CD4-positive, alpha-beta T cell treated with Interferon gamma for 1 hour (primary cell): Measurements from ENCODE around the gene SLC10A1.
"Not testable (repeated sequence)": the region's sequence is repeated elsewhere in the genome, so short reads cannot be mapped to it uniquely, and the experiment has no call there.

Source experiments
- DNase-seq: peaks from one replicate; pipeline ENCODE4 v3.0.0-alpha.2; 2020

Gene SLC10A1

DNA sequence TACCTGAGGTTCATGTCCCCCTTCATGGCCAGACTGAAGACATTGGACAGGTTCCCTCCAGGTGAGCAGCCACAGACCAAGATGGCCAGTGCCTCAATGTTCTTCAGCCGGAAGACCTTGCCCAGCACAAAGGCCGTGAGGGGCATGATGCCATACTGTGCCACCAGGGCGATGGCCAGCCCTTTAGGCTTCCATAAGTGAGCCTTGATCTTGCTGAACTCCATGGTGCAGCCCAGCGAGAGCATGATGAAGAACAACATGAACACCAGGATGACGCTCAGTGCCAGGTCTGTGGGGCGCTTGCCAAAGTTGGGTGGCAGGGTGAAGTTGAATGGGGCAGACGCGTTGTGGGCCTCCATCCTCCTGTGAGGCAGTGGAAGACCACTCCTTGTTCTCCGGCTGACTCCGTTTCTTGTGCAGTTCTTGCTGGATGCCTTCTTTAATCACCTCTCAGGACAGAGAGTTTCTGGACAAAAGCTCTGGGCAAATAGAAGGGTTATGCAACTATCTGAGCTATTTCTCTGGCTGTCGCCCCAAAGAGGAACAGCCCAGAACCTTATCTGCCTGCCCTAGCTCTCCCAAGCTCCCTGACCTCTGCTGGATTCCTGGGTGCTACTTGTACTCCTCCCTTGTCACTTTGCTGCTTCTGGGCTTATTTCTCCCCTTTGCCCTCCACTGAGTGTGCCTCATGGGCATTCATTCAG is at the start of gene SLC10A1:
Gene SLC10A1 (minus strand): TSS at position 445 of the 704 bp plus-strand sequence. CDS start 86 bp downstream, at position 359.
- no peak for DNase-seq

DNA sequence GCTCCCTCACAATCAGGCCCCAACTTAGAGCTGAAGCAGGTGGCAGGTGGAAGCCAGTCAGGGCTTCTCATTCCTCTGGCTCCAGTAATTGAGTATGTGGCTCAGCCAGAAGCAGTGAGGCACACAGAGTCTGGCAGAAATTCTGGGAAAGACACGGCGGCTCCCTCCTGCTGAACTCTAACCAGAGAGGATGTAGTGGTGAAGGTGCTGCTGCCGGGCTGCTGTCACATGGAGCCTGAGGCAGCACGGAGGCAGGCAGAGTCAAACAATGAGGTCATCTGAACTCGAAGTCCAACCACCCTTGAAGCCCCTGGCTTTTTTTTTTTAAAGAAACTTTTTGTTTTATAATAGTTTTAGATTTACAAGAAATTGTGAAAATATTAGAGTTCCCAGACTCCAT is 48.7 kb upstream of the SLC10A1 start:
- DNase-seq: no peak

DNA sequence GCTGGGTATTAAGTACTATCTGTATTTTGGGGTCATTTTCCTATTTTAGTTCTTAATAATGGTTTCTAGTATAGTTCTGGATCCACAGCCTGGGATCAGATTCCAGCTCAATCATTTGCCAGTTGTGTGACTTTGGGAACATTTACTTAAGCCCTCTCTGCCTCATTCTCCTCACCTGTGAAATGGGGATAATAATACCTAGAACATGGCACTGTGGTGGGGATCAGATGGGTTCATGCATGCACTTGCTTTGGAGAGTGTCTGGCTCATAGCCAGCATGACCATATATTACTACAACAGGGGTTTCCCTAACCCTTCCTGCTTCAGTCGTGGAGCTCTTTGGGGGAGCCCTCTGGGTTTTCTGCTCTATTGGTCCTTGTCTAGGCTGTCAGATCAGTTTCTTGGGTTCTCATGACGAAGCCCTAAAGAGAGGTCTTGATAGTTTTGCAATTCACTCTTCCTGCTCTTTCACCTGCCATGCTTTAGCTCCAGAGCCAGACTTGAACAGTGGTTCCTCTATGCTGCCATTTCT is 48.1 kb upstream of the SLC10A1 start:
- no peak for DNase-seq

DNA sequence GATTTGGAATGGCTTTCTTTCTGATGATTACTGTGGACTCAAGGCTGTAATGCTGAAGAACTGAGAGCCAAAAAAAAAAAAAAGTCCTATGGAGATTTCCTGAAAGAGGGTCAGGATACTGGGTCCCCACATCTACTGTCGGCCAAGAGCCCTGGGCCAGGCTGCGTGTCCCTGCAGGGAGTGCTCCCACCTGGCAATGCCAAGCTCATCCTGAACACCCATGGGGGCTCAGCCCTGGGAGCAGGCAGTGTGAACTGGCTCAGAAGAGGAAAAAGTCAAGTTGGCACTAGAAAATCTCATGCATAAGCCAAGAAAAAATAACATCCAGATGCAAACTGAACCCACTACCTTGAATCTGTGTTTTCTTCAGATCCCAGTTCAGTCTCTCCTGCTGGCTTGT is 47.1 kb upstream of the SLC10A1 start:
- DNase-seq: no peak

DNA sequence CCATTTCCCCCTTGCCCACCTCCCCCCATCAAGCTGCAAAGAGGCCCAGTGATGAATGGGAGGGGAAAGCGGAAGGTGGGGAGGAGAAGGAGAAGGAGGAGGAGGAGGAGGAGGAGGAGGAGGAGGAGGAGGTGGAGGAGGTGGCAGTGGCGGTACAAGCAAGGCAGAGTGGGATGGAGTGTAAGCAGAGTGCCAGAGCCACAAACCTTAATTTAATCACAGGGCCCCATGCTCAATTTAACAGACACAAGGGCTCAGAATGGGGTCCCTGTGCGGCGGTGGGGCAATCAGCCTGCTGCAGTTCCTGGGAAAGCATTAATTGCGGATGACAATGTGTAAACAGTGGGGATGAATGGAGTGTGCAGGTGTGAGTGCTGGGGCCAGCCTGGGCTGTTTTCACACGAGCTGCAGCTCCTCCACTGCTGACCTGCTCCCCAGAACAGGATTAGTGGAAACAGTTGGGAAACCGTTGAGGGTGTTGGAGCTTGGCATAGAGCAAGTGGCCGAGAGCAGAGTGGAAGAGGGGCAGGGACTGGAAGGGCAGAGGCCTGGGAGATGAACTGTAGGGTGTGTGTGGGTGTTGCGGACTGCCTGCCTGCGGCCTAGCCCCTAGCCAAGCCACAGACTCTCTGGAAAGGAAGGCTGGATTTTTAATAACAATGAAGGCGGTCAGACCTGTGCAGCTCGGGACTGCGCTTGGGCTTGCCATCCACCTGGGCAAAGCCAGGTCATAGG is 45.8 kb upstream of the SLC10A1 start:
- no peak for DNase-seq

DNA sequence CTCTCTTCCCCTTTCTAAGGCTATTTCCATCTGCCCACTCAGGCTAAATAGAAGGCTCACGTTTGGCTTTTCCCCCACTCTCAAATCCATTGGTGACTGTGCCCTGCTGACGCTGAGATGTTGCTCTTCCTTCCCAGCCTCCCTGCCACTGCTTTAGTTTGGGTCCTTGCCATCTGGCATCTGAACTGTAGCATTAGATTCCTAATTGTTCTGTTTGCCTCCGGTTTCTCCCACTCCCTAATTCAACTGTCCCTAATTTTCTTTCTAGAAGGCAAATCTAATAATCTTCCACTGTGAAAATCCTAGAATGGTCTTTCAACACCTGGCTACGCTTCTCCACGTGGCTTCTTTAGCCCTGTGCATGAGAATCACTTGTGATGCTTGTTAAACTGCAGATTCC is 44.6 kb upstream of the SLC10A1 start:
- DNase-seq: no peak

DNA sequence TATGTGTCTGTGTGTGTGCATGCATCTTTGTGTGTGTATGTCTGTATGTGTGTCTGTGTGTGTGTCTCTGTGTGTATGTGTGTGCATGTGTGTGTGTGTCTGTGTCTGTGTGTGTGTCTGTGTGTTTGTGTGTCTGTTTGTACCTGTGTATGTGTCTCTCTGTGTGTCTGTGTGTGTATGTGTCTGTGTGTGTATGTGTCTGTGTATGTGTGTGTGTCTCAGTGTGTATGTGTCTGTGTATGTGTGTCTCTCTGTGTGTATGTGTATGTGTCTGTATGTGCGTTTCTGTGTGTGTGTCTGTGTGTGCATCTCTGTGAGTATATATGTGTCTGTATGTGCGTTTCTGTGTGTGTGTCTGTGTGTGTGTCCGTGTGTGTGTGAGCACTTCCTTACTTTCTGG is 42.6 kb upstream of the SLC10A1 start:
- DNase-seq: no peak

DNA sequence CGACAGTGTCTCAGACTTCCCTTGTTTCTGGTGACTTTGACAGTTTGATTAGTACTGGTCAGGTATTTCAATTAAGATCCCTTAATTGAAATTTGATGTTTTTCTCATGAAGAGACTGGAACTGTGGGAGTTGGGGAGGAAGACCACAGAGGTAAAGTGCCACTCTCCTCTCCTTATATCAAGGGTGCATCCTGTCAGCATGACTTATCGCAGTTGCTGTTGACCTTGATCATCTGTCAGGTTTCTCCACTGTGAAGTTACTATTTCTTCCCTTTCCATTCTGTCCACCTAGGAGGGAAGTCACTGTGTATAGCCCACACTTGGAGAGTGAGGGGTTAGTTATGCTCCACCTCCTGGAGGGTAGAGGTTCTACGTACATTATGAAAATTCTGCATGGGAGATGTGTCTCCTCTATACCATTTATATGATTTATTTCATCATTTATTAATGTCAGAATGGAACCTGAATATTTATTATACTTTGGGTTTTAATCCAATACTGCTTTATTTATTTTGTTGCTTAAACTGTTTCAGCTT is 41.9 kb upstream of the SLC10A1 start:
- DNase-seq: no peak

DNA sequence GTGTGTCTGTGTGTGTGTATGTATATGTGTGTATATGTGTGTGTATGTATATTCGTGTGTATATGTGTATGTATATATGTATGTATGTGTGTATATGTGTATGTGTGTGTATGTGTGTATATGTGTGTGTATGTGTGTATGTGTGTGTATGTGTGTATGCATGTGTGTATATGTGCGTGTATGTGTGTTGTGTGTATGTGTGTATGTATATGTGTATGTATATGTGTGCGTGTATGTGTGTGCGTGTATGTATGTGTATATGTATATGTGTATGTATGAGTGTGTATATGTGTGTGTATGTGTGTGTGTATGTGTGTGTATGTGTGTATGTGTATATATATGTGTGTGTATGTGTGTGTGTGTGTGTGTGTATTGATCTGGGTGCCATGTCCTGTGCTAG is 31.8 kb upstream of the SLC10A1 start:
- DNase-seq: no peak

DNA sequence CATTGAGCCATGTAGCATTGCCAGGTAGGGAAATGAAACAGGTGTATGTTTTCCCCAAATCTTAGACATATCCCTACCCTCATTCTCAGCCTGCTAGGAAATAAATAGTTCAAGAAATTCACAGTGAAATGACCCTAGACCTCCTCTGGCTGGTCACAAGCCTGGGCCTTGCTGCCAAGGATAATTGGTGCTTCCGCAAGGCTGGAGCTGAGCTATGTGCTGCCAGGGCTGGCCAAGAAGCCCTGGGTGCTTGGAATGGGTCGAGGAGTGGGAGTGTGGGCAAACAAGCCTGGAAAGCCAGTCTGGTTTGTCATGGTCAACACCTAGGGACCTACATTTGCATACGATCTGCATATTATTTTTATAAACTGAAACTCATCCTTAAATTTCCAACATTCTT is 31.3 kb upstream of the SLC10A1 start:
- DNase-seq: no peak

DNA sequence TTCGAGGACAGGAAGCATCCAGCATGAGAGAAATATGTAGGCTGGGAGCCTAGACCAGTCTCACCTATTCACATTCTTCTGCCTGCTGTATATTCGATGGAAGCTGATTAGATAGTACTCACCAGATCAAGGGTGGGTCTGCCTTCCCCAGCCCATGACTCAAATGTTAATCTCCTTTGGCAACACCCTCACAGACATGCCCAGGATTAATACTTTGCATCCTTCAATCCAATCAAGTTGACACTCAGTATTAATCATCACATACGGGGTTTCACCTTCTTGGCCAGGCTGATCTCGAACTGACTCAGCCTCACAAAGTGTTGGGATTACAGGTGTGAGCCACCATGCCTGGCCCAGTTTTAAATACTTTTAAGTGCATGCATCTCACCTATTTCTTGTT is 30.5 kb upstream of the SLC10A1 start:
- DNase-seq: no peak

DNA sequence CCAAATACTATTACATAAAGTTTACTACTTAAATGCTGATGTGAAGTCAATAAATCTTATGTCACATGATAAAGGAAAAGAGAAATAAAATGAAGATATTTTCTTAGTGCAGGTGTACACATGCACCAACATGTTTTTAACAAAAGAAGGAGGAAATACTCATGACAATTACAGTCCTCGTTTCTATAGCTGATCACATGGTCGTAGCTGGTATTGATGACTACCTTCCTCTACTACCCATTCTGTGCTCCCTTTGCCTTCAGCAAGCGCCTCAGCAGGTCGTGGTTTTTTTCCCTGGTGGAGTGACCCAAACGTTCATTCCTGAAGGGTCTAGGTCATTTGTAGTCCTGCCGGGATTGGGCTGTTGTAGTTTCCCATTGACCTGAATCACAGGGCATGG is 25.4 kb upstream of the SLC10A1 start:
- DNase-seq: no peak

DNA sequence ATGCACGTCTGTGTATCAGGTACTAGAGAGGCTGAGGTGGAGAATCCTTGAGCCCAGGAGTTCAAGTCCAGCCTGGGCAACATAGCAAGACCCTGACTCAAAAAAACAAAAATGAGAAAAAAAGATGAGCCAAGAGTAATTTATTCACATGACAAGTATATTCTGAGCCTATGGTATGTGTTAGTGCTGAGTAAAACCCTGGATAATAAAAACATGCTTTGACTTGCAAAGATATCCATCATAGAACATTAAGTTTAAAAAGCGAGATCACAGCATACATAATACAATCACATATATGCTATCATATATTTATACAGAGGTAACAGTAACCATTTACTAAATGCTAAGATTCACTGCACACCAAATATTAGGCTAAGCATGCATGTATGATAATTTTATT is 23.9 kb upstream of the SLC10A1 start:
- no peak for DNase-seq

DNA sequence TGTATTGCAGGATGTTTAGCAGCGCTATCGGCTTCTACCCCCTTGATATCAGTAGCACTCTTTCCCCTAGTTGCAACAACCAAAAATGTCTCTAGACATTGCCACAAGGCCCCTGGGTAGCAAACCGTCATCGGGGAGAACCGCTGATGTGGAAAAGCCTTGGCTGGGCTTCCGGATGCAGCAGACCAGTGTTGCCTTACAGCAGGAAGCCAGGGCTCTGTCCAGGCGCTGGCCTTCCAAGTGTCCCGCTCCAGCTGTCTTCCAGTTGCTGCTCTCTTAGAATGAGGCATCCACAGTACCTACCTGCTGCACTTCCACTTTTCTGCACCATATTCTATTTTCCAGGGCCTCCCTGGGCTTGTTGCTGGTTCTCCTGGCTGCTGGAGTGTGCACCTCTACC is 22.6 kb upstream of the SLC10A1 start:
- no peak for DNase-seq

DNA sequence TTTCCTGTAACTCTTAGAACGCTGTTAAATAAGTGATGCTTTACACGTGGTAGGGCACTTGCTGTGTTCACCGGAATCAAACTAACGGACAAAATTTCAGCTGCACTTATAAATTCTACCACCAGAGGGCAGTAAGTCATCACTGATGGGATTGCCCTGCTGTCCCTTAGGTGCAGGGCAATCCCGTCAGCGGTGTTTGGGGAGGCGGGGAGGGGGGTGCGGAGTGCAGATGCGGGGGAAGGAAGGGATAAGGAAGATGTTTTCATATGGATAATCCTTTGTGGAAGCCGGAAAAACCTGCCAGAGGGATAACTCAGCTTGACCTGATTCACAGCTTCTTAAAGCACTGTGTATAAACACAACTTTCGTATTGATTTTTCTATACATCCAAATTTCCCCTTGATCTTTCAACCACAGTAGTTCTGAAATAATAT is 21.7 kb upstream of the SLC10A1 start:
- DNase-seq: peak; percentile 25

DNA sequence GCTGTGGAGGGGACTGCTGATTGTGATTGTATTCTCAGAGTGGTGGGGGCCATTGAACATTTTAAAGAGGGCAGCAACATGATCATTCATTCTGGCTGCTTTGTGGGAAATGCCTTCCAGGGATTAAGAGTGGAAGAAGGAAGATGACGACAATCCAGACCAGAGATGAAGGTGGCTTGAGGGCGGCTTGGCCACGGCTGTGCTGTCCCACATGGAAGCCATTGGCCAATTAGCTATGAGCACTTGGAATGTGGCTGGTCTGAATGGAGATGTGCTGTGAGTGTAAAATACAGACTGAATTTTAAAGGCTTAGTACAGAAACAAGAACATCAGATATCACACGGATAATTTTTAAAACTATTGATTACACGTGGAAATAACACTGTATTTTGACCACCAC is 19.2 kb upstream of the SLC10A1 start:
- DNase-seq: no peak

DNA sequence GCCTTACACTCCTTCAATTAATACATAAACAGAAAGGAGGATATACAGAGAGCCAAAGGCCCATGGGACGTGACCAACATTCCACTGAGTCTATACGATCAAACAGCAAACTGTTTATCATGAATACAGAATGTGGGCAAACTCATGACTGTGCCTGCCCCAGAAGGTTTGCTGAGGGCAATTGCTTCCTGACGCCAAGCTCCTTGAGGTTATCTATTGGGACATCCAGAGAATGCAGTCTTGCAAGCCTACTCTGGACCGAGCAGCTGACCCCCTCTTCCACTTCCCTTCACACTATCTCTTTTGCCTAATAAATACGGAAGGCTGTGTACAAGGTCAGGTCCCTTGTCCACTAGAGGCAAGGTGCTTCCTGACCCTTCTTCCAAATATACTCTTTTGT is 18.5 kb upstream of the SLC10A1 start:
- no peak for DNase-seq

DNA sequence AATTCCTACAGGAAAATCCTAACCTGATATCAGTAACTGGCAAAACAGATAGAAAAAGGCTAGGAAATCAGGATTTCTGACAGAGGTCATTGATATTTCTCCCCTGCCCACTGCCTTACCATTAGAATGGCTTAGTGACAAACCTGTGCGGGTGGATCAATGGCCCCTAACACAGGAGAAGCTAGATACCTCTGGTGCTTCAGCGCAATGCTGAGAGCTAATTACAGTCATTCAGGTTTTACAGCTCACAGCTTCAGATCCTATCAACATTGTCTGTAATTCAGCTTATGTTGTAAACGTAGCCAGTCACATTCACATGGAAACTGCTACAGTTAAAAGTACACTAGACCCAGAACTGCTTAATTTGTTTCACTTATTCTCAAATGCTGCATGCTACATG is 17.4 kb upstream of the SLC10A1 start:
- no peak for DNase-seq

DNA sequence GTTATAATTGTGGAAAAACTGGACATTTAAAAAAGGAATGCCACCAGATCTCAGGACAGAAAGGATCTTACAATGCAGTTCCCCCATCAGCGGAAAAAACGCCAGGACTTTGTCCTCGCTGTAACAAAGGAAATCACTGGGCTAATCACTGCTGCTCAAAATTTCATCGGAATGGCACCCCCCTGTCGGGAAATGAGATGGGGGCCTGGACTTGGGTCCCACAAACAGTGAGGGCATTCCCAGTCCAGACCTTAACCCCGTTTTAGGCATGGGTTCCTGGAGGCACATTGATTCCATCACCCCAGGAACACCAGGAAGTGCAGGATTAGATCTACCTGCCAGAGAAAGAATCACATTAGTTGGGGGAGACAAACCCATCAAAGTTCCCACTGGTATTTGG is 16.3 kb upstream of the SLC10A1 start:
- not testable (repeated sequence) for DNase-seq

DNA sequence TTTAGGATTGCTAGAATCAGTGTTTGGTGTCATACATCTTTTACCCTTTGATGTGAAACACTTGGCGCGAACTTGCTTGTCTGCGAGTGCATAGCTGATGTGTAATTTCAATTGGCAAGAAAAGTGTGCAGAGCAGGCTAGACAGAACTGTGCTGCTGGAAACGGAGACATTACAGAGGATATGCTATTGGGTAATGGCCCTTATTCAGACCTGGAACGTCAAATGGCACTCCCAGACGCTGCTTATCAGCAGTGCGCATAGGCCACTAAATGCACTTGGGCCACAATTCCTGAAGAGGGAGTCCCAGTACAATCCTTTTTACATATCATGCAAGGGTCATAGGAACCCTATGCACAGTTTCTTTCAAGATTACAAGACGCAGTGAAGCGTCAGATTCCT is 15.7 kb upstream of the SLC10A1 start:
- no peak for DNase-seq

DNA sequence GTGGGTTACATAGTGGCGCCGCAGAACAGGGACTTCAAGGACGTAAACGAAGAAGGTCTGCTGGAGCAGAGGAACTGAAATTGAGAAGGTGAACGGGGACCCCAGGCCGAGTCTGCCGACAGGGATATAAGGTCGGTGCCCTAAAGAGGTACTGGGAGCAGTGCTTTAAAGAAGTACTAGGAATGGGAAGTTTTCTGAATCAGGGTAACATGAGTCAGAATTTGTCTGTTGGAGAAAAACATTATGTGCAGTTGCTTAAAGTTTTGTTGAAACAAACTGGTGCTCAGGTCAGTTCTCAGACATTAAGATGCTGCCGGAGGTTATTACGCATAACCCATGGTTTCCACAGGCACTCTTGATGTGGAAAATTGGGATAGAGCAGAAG is 14.8 kb upstream of the SLC10A1 start:
- no peak for DNase-seq

DNA sequence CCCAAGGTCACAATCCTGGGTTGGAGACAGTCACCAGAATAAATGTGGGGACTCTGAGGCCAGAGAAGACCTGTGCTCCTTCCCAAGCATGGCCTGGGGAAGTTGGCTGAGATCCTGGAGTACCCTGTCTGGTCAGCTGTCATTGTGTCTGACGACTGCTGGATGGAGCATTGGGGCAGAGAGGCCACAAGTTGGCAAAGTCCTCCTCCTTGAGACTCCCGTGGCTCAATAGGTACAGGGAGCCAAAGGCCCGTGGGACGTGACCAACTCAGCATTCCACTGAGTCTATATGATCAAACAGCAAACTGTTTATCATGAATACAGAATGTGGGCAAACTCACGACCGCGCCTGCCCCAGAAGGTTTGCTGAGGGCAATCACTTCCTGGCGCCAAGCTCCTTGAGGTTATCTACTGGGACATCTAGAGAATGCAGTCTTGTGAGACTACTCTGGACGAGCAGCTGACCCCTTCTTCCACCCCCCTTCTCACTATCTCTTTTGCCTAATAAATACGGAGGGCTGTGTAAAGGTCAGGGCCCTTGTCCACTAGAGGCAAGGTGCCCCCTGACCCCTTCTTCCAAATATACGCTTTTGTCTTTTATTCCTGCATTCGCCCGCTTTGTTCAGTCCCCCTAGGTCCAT is 14.3 kb upstream of the SLC10A1 start:
- no peak for DNase-seq

DNA sequence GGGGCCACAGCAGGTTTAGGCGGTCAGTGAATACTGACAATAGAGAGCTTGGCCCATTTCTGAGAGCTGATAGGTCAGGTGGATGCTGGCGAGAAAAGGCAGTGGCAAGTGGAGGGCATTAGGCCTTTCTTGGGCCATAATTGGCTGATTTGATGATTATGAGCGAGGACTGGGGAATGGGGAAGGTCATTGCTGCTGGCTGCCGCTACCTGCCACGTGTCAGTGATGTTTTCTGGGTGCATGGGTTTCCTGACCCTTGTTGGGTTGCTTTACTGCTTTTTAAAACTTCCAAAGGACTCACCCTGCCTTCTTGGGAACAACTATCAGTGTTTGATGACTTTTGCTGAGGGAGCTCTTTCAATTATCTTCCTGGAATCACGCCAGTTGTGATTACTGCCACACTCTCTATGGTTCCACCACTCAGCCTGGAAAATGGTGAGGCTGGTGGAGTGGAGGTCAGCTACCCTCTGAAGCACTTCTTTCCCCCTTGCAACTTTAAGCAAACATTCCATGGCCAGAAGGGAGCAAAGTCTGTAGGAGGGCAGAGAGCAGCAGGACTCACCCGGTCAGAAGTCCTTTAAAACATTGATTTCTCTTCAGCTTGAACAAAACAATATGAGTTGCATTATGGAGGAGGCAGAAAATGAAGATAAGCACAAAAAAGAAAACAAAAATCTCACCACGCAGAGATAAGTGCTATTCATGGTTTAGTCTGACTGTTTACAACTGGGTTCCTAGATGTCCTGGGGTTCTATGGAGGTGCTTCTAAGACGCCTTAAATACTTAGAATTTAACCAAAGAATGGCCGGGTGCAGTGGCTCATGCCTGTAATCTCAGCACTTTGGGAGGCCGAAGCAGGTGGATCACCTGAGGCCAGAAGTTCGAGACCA is 12.1 kb upstream of the SLC10A1 start:
- no peak for DNase-seq
